NCI-H2227 treated with DMSO at 0.1 percent for 48 hours (cell line): Measurements from ENCODE around the gene TM9SF3.
"Not testable (repeated sequence)": the region's sequence is repeated elsewhere in the genome, so short reads cannot be mapped to it uniquely, and the experiment has no call there.

Experiments
- DNase-seq: peaks from one replicate; lab custom pipeline; 2025; lab: John Stamatoyannopoulos, UW

Gene TM9SF3

DNA sequence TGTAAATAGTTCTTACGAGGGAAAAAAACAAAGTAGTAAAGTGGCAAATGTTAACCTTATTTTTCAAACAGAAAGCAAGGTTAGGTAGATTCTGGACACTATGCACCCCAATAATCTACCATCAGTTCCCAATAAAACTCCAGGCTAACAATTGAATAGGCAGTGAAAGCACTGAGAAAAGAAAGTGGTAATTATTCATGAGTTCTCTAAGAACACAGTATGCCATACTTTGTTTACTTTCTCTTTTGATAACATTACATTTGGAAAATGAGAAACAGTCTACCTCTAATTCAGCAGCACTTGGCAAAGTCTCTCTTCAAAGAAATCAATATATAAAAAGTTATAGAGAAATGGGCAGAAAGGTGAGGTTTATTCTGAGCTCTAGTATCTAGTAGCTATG lies 18.4 kb downstream of the TM9SF3 start:
- DNase-seq, result no peak

DNA sequence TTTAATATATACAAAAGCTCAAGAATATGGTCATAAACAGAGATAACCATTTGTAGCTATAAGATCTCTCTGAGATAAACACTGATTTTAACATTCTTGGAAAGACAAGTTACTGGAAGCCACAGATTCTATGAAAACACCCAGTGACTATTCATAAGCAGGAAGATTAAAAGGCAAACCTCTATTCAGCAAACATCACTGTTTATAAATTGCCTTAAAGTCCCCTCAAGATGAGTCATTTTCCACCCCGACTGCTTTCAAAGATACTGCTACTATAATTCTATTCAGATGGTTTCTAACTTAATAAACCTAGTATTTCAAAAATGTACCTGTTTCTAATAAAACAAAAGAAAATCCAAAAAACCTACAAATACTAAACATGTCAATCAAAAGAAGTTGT lies 21.0 kb downstream of the TM9SF3 start:
- no peak for DNase-seq

DNA sequence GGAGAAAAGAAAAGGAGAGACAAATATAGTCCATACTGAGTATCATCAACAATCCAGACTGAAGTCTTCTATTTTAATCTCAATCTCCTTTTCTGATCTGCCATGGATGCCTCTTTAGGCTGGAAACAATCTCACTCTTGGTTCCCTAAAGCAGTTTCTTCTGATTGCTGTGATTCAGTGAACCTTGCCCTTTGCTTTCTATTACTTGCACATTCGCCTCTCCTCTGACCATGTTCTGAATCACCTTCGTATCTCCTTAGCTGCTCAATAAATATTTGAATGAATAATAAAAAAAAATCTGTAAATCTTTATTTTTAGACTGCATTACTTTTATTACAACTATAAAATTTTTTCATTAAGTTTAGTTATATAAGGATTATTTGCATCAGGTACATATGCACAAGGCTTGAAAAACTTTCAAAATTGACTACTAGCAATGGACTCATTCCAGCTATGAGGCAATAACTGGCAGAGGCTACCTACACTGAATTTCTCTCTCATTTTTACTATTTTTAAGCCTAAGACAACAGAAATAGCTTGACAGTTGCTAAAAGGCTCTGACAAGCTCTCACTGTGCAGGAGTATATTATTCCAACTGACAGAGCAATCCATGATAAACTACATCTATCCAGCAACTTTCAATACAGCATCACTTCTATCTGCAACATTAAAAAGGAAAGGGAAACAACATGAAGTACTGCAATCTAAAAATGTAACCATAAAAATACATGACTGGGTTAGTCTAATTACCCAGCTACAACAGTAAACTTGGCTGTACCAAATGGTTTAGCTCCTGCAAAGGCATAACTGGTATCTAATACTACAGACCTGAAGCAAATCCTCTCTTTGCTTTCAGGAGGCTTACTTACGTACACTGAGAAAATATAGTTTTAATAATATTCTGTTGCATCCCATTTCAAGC lies 25.6 kb downstream of the TM9SF3 start:
- no peak for DNase-seq

DNA sequence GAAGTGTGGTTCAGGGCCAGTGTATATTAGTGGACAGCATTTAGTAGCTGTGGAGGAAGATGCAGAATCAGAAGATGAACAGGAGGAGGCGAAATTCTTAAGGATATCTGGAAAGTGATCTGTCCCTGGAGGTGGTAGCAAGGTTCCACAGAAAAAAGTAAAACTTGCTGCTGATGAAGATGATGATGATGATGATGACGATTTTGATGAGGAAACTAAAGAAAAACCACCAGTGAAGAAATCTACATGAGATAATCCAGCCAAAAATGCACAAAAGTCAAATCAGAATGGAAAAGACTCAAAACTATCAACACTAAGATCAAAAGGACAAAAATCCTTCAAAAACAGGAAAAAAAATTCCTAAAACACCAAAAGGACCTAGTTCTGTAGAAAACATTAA lies 26.3 kb downstream of the TM9SF3 start:
- DNase-seq, result no peak

DNA sequence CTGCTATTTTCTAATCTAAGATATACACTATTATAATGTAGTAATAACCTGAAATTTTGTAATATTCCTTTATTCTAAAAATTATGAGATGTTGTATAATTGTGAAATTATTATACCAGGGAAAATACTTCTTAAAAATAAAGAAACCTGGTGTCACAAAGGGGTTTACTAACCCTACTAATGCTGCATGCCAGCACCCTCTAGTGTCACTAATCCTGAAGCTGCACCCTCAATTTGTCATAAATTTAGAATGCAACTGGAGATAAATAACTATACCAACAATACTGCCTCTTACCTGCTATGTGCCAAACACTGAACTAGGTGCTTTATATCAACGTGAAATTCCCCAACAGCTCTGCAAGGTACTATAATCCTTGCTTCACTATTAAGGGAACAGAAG lies 30.8 kb downstream of the TM9SF3 start:
- DNase-seq, result no peak

DNA sequence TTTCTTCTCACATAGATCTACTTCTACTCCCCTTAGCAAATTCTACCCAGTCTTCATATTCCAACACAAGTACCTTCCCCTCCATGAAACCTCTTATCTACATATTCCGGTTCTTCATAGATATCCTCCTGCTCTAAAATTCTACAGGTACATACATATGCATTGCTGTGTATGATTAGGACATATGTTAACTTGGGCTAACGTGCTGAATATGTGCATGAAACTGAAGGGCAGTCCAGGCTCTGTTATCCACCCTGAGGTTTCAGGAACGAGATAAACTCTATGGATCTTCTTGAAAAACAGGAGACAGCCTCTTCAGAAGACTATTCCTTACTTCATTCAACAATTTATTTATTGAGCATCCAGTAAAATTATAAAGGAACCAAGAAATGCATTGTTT lies 31.5 kb downstream of the TM9SF3 start:
- no peak for DNase-seq

DNA sequence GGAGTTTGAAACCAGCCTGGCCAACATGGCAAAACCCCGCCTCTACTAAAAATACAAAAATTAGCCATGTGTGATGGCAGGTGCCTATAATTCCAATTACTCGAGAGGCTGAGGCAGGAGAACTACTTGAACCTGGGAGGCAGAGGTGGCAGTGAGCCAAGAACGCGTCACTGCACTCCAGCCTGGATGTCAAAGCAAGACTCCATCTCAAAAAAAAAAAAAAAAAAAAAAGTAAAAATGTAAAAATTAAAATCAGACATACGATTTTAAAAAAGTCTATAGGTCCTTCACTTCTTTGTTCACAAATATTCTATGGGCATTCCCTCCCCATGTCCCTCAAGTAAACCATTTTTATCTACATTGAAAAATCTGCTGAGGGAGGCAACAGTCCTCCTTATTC lies 38.2 kb downstream of the TM9SF3 start:
- DNase-seq, result no peak

DNA sequence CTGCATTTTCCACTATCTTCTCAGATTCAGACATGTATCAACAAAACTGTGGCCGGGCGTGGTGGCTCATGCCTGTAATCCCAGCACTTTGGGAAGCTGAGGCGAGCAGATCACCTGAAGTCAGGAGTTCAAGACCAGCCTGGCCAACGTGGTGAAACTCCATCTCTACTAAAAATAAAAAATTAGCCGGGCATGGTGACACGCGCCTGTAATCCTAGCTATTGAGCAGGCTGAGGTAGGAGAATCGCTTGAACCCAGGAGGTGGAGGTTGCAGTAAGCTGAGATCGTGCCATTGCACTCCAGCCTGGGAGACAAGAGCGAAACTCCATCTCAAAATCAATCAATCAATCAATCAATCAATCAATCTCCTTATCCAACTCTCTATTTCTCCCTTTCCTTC lies 41.3 kb downstream of the TM9SF3 start:
- DNase-seq, result not testable (repeated sequence)

DNA sequence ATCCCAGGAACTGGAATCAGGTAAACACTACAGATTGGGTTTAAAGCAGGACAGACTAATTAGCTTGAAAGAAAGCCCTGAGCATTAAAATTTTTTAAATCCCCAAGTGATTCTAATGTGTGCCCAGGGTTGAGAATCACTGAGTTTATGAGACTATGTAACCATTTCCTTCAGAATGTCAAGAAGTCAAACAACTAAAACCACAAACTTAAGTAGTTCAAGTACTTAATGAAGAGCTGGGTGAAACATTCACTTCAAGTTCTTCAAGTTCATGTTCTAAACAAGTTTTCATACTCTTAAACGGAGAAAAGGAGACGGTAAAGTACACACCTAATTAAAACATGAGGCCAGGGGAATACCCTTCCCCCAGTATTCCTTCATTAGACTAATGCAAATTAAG lies 44.9 kb downstream of the TM9SF3 start:
- DNase-seq, result no peak

DNA sequence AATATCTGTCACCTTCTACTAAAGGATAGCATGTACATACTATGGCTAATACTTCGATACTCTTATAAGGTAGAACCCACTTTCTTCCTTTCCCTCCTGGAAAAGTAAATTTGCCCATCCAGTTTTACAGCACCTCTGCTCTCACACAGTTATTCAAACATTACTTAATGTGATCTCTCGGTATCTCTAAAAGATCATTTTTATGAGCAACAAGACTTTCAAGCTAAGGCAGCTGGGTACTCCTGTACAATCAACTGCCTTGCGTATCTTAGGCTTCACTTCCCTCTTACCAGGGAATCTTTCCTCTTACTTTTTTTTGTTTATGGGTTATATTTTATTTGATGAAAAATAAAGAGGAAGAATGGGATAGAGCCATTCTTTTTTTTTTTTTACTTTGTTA lies 46.6 kb downstream of the TM9SF3 start:
- DNase-seq, result no peak

DNA sequence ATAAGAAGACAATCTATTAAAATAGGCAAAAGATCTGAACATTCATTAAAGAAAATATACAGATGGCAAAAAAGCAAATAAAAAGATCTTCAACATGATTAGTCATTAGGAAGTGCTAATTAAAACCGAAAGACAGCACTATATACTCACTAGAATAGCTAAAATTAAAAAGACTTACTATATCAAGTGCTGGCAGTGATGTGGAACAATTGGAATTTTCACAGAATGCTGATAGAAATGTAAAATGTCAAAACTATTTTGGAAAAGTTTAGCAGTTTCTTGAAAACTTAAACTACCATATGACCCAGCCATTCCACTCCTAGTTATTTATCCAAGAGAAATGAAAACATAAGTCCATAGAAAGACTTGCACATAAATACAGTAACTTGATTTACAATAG lies 48.1 kb downstream of the TM9SF3 start:
- DNase-seq, result no peak

DNA sequence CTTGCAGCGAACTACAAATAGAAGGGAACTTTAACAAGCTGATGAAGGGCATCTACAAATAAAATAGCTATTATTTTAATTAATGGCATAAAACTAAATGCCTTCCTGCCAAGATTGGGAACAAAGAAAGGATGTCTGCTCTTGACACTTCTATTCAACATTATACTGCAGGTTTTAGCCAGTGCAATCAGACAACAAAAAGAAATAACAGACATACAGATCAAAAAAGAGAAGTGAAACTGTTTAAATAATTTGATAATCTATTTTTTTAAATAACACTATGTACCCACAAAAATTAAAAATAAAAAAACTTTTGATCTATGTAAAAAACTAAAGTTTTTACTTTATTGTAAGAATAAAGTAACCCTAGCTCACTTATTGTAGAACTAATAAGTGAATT lies 50.7 kb downstream of the TM9SF3 start:
- DNase-seq, result no peak

DNA sequence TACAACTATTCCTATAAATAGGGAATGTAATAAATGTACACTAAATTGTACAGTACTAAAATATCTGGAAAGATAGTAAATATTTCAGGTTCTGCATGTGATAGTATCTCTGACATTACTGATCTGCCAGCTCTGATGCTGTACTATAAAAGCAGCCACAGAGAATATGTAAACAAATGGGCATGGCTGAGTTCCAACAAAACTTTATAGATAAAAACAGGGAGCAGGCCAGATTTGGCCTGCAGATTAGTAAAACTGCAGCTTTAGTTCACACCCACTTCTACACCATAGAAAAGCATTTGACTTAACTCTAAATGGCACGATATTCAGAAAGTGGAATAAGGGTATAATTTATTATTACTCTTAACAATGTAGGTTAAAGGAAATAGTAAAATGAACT lies 54.3 kb downstream of the TM9SF3 start:
- no peak for DNase-seq

DNA sequence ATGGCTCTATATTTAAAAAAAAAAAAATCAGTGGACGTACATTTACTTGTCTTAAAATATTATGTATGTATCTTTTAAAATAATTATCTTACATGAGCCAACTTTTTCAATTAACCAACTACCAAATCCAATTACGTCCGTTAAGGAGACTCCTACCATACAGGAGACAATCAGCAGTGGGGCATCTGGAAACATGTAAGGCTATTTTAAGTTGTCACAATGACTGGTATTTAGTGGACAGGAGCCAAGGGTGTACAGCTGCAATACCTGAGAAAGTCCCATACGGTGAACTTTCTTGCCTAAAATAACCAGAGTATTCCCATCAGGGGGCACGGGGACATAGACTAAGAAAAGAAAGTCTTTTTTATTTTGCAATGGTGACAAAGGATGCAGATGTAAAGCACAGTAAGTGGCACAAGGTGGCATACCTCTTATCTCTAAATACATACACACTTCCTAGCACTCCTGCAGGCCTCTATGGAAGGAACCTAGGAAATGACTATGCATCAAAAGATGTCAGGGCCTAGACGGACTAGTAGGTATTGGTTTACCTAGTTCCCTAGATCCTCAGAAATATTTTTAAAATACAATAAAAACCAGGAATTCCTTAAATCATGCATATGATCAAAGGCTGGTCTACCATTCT lies 57.1 kb downstream of the TM9SF3 start:
- no peak for DNase-seq

DNA sequence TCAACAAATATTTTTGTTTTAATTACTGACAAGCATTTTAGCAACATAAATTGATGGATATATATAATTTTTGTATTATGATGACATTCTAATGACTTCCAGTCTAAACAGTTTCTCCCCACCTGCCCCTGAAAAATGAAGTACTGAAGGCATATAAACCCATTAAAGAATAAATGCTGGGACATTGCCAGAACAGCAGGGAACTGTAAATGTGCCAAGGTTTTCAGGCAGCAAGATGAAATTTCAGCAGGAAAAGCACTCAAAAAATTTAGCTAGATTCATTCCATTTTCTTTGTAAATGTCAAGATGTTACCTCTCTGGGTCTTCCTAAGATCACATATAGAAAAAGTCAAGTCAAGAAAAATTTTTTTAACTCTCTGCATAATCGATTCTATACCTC lies 62.1 kb downstream of the TM9SF3 start:
- DNase-seq, result no peak

DNA sequence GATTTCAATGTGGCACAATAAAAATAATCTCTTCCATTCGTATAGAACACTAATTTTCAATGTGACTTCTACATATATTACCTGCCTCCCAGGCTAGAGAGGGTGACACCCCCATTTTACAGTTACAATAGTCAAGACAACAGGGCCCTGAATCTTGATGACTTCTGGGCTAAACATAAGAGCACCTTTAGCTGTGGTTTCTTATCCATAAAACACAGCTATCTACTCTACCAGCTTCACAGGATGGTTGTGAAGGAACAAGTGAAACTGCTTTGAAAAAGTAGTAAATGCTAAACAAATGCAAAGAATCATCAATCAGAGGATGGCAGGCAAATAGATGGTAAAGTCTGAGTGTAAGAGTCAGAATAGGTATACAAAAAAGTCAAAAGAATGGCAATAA lies 69.5 kb downstream of the TM9SF3 start:
- no peak for DNase-seq

DNA sequence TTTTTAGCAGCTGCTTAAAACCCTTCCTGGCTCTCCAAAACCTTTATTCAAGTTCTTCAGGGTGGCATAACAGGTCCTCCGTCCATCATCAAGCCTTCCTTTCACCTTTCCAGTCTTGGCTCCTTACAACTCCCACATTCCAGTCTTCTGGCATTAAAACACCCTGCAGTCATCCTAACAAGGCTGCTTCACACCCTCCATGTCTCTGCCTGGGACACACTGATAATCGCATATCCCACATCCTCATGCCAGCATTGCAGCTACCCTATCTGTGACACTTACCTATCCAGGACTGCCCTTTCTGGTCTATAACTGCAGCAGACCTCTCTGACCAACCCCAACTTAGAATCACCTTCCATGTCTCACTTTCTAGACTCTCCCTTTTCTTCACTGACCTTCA lies 70.5 kb downstream of the TM9SF3 start:
- DNase-seq, result no peak

DNA sequence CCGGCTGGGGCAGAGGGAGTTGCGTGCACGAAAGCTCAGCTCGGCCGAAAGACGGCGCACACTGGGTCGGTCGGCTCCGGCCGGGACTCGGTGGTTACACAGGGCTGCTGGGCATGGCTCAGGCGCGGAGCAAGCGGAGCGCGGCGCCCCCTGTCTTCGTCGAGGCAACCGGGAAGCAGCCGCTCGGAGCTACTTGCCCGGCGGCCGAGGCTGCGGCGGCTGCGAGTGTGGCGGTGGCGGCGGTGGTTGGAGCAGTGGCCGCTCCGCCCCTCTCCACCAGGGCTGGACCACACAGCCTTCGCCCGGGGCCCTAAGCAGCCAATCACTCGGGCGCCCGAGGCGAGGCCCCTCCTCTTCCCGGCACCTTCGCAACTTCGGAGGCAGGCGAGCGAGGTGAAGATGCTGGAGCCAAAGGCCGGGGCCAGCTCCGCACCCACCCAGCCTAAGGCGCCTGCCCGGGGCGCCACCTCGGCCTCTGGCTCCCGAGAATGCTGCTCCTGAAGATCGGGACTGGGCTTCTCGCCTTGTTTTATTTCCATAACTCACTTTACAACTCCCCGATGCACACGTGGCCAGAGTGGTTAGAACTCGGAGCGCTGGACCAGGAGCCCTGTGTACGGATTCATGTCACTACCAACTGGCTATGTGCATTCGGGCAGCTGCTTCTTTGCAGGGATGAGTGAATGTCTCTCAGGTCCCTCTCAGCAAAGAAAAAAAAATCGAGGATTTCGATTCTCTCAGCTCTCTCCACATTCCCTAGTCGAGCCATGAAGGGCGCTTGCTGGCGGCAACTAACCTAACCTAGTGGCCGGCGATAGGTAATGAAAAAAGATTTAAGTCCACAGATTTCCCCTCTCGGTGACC lies 72.9 kb downstream of the TM9SF3 start, which contains the start of gene TLL2:
TLL2 (minus strand) TSS at position 229 of the 864 bp plus-strand sequence. CDS start 241 bp downstream, outside the sequence.
- peak; percentile 77 for DNase-seq

DNA sequence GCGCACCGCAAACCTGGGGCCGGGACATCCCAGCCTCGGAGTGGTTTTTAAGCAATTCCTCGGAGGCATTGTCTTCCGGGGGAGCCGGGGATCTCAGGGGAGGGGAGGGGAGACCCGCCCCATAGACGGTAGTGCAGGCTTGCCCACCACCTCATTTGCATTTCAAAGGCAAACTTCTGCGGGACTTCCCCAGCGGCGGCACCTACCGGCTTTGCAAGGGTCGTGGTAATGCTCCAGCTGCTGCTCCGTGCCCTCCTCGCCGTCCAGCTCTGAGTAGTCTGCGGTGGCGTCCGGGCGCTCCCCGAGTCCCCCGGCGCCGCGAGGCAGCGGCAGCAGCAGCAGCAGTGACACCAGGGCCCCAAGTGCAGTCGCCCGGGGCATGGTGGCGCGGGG lies 73.5 kb downstream of the TM9SF3 start:
- DNase-seq, result no peak

DNA sequence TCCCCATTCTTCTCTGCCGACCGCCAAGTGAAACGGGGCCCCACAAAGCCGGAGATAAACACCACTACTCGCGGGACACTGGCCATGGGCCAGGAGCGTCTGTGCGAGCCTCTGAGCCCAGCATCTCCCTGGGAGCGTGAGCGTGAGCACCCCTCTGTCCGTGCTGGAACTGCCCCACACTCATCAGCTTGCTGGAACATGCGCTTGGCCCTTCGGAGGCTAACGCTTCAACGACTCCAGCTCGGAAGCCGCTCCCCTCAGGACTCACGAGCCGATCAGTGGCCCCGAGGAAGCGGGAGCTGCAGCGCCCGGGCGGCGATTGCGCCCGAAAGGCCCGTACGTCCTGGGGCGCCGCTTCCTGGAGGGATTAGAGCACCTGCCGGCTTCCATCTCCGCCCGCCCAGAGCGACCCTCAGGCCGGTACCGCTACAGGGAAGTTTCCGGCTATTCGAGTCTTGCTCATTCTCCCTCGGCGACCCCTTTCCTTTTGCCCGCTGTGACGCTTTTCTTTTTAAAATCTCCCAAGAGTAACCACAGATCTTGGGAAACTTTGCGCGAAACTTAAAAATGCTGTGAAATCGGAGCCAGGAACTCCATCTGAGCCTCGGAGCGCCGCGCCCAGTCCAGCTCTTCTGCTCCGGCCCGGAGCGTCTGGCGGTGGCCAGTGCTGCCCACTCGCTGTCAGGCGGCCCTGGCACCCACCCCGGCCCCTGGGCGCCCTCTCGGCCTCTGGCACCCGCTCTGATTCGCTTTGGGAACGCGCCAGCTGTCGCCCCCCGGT lies 74.1 kb downstream of the TM9SF3 start:
- no peak for DNase-seq

DNA sequence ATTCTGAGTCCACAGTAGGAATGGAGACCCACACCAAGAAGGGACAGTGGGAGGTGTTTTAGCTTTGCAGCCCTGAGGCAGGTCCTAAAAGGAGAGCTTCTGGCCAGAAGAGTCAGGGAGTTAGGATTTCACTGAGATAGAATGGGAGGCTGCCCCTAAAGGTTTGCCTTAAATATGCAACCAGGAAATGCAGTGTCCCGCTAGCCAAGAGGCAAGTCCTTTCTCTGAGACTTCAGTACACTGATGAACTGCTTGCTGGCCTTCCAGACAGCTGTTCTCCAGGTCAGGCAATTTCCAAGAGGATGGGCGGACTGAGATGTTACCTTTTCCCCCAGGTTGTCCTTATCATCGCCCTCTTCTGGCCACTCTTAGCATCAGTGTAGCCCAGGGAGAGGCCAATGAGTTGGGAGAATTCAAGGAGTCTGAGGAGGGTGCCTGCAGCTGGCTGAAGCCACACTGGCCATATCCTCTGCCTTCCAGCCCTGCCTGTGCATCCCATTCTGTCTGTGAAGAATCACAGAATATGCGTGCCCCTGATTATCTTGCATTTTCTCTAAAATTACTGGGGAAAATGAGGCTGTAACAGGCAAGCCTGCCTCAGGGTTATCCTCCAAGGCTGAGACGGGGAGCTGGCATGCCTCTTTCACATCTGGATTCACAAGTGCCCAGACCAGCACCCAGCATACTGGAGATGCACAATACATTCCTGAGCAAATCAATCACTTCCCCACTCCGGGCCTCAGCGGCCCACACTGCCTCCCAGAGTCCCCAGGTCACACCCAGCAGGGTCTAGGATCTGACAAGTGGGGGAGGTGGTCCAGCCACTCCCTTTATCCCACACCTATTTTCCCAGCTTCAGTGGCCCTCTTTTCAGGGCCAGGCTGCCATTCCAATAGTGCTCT lies 75.5 kb downstream of the TM9SF3 start:
- DNase-seq, result no peak
